A549 (cell line): Measurements from ENCODE around the gene FARP2. TPM values are rescaled to one million over a fixed set of nuclear protein-coding genes. Genes with fewer than 3 reads are reported as not detected.
A peak's percentile ranks its signal among the peaks of the same experiment; 100 is the strongest.
"Not testable (repeated sequence)": the region's sequence is repeated elsewhere in the genome, so short reads cannot be mapped to it uniquely, and the experiment has no call there.

Source experiments
- ATAC-seq, 2 experiments: fragments of 200-7000 bp in 1 of 2; fragments of >200 bp in 1 of 2; cut with Nextera tagmentation in 1 of 2; cut with Tn5 transposase in 1 of 2; 3 replicates each; pipeline versions ENCODE4 v1.8.0 to v1.9.1; 2018 to 2020; ENCODE audit warnings: mild to moderate bottlenecking in 1 of 2, moderate library complexity in 1 of 2
- CTCF ChIA-PET: fragments of 300-600 bp; sonication (Branson Sonifier 250); formaldehyde crosslinking; extraction: SDS; loops from one replicate; lab custom pipeline; 2021; ENCODE audit warnings: antibody characterized with exemption, inconsistent platforms; lab: Yijun Ruan, JAX
- POLR2A ChIA-PET: fragments of 350-600 bp; formaldehyde crosslinking; extraction: SDS; loops from one replicate; lab custom pipeline; 2021; ENCODE audit warnings: antibody characterized with exemption, inconsistent platforms; lab: Yijun Ruan, JAX
- DNase-seq, 2 experiments: peaks; one replicate each; pipeline versions ENCODE4 v3.0.0 to v3.0.0-alpha.2; 2011 to 2016; ENCODE audit warnings: low read depth in 1 of 2, low spot score in 1 of 2
- FAIRE-seq: peaks from 2 replicates; lab custom pipeline; 2011; peaks lifted over from hg19 to GRCh38; lab: Jason Lieb, UNC
- H3K27ac ChIP-seq, 2 experiments: fragments of >200 bp; sonication (Bioruptor Twin); formaldehyde crosslinking; 3 replicates each; pipeline ENCODE4 v1.5.1; 2016 to 2017
- H3K4me1 ChIP-seq: fragments of >200 bp; sonication (Bioruptor Twin); formaldehyde crosslinking; 3 replicates; pipeline ENCODE4 v1.6.1; 2016
- H3K4me2 ChIP-seq: fragments of >200 bp; sonication (Bioruptor Twin); formaldehyde crosslinking; 3 replicates; pipeline ENCODE4 v1.6.1; 2016
- H3K4me3 ChIP-seq: fragments of >200 bp; sonication (Bioruptor Twin); formaldehyde crosslinking; 3 replicates; pipeline ENCODE4 v1.5.1; 2016
- H3K9me3 ChIP-seq: fragments of >200 bp; sonication (Bioruptor Twin); formaldehyde crosslinking; 3 replicates; pipeline ENCODE4 v1.6.1; 2016
- ATOH8 ChIP-seq: fragments of 250-450 bp; sonication (Bioruptor Pico); IDR thresholded peaks from 2 replicates; pipeline ENCODE4 v1.5.0; 2020; ENCODE audit warnings: low read depth, mild to moderate bottlenecking, moderate library complexity
- CBX2 ChIP-seq: fragments of 200-600 bp; sonication (generic); IDR thresholded peaks from 2 replicates; pipeline ENCODE4 v1.6.1; 2016; ENCODE audit warnings: low read depth, mild to moderate bottlenecking, borderline replicate concordance
- CHD2 ChIP-seq: fragments of 150-350 bp; IDR thresholded peaks from 2 replicates; pipeline ENCODE4 v1.6.1; 2014; ENCODE audit warnings: low read length; ENCODE audit not compliant: partially characterized antibody
- CHD4 ChIP-seq: fragments of 200-600 bp; sonication (generic); IDR thresholded peaks from 2 replicates; pipeline ENCODE4 v1.6.1; 2016; ENCODE audit warnings: antibody characterized with exemption, mild to moderate bottlenecking, borderline replicate concordance
- EHMT2 ChIP-seq: fragments of 200-600 bp; sonication (generic); IDR thresholded peaks from 2 replicates; pipeline ENCODE4 v1.6.1; 2016; ENCODE audit warnings: antibody characterized with exemption, low read depth, mild to moderate bottlenecking, moderate library complexity
- ELK1 ChIP-seq: fragments of 150-350 bp; IDR thresholded peaks from 2 replicates; pipeline ENCODE4 v1.6.1; 2014; ENCODE audit warnings: low read depth, mild to moderate bottlenecking, low read length
- FOSB ChIP-seq: fragments of 250-450 bp; sonication (Bioruptor Pico); IDR thresholded peaks from 2 replicates; pipeline ENCODE4 v1.5.0; 2020; ENCODE audit warnings: mild to moderate bottlenecking, moderate library complexity
- GATA3 ChIP-seq: IDR thresholded peaks from 2 replicates; pipeline ENCODE4 v1.6.1; 2012; ENCODE audit warnings: borderline replicate concordance
- HEYL ChIP-seq: fragments of 250-450 bp; sonication (Bioruptor Pico); IDR thresholded peaks from 2 replicates; pipeline ENCODE4 v1.8.0; 2021; ENCODE audit warnings: mild to moderate bottlenecking, moderate library complexity
- JUN ChIP-seq, 2 experiments: fragments of >200 bp; sonication (Bioruptor Twin); formaldehyde crosslinking; IDR thresholded peaks; 2 replicates in 1 of 2; 3 replicates in 1 of 2; pipeline ENCODE4 v1.6.1; 2016 to 2017
- KDM1A ChIP-seq: fragments of 200-600 bp; sonication (generic); IDR thresholded peaks from 2 replicates; pipeline ENCODE4 v1.6.1; 2016; ENCODE audit warnings: low read depth, mild to moderate bottlenecking
- MAFK ChIP-seq: fragments of 450-650 bp; IDR thresholded peaks from 2 replicates; pipeline ENCODE4 v1.6.1; 2014; ENCODE audit not compliant: partially characterized antibody
- MAZ ChIP-seq: fragments of 150-350 bp; IDR thresholded peaks from 2 replicates; pipeline ENCODE4 v1.6.1; 2014; ENCODE audit warnings: antibody characterized with exemption, low read depth, low read length, borderline replicate concordance
- NFE2L2 ChIP-seq: fragments of 150-350 bp; conservative IDR thresholded peaks from 2 replicates; pipeline ENCODE4 v1.6.1; 2014; ENCODE audit warnings: low read length
- NPAS2 ChIP-seq: fragments of 250-450 bp; sonication (Bioruptor Pico); IDR thresholded peaks from 2 replicates; pipeline ENCODE4 v1.8.0; 2022; ENCODE audit warnings: mild to moderate bottlenecking, moderate library complexity, borderline replicate concordance
- NR3C1 ChIP-seq: fragments of >200 bp; sonication (Bioruptor Twin); formaldehyde crosslinking; IDR thresholded peaks from 3 replicates; pipeline ENCODE4 v1.6.1; 2017
- RARB ChIP-seq: fragments of 250-450 bp; sonication (Bioruptor Pico); IDR thresholded peaks from 2 replicates; pipeline ENCODE4 v1.8.0; 2021; ENCODE audit warnings: mild to moderate bottlenecking, moderate library complexity
- RFX5 ChIP-seq: fragments of 450-650 bp; IDR thresholded peaks from 2 replicates; pipeline ENCODE4 v1.7.1; 2014; ENCODE audit warnings: antibody characterized with exemption, mild to moderate bottlenecking, moderate library complexity
- RNF2 ChIP-seq: fragments of 200-600 bp; sonication (generic); IDR thresholded peaks from 2 replicates; pipeline ENCODE4 v1.6.1; 2016; ENCODE audit warnings: low read depth, mild to moderate bottlenecking, antibody characterized with exemption, moderate library complexity, borderline replicate concordance
- SMC3 ChIP-seq: fragments of >200 bp; sonication (Bioruptor Twin); formaldehyde crosslinking; IDR thresholded peaks from 3 replicates; pipeline ENCODE4 v1.6.1; 2018; ENCODE audit warnings: inconsistent platforms
- ZSCAN20 ChIP-seq: fragments of 250-450 bp; sonication (Bioruptor Pico); IDR thresholded peaks from 2 replicates; pipeline ENCODE4 v1.8.0; 2022; ENCODE audit warnings: mild to moderate bottlenecking, moderate library complexity
- WGBS: methylation state at CpG from one replicate; pipeline ENCODE4 v1.1.6; 2017; ENCODE audit errors: missing lambda C conversion rate; 5-methylcytosine and 5-hydroxymethylcytosine counted together
- polyA plus RNA-seq, 4 experiments: library from polyadenylated mRNA; depleted of rRNA in 3 of 4; stranded (reverse); fragments of >200 nt; fragmentation: RNase III in 1 of 4; extraction: RNeasy Plus Mini Kit Qiagen cat#74134 plus additional on column Dnase treatment in 1 of 4; gene quantifications; 2 replicates in 3 of 4; 3 replicates in 1 of 4; pipeline ENCODE4 v1.2.3, GENCODE V29; 2011 to 2017
- TF ChIP-seq, protein P1 (sequence below): fragments of 450-650 bp; IDR thresholded peaks from 2 replicates; pipeline ENCODE4 v1.6.1; 2014; ENCODE audit warnings: antibody characterized with exemption
- TF ChIP-seq, protein P2 (sequence below): fragments of >200 bp; sonication (Bioruptor Twin); formaldehyde crosslinking; IDR thresholded peaks from 2 replicates; pipeline ENCODE4 v1.6.1; 2016
- TF ChIP-seq, protein P3 (sequence below): IDR thresholded peaks from 2 replicates; pipeline ENCODE4 v1.6.1; 2012

The FARP2 gene
- polyA plus RNA-seq, 2 of the 4 experiments (the other 2 are of a cell fraction) = 17.0 to 29.1 TPM

DNA sequence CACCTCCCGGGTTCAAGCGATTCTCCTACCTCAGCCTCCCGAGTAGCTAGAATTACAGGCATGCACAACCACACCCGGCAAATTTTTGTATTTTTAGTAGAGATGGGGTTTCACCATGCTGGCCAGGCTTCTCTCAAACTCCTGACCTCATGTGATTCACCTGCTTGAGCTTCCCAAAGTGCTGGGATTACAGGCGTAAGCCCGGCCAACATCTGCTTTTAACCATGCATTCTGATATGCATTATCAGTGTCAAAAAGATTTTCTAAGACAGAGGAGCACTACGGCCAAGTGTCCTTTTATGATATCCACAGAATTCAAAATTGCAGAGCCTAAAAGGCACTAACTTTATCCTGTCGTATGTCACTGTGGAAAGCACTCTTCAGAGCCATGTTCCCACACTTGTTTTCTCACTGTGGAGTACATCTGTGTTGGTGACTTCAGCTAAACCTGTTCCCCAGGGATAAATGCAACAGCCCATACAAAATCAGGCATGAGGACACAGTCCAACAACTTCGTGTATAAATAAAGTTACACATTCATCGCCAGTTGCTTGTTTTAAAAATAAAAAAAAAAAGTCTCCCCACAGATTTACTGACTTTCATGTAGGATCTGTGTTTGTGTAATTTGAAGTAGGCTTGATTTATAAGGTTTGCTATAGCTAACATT, 95.9 kb downstream of the FARP2 start:
- no peaks in the 10 kb centered on the region for H3K9me3 ChIP-seq
- TF ChIP-seq CHD4 (no peak), RNF2 (no peak), ELK1 (no peak), NPAS2 (CRISPR knock-in tag) (no peak), ZSCAN20 (CRISPR knock-in tag) (no peak), CHD2 (no peak), HEYL (CRISPR knock-in tag) (no peak), KDM1A (no peak), RFX5 (no peak), NFE2L2 (no peak), MAZ (no peak)
- no peak for ATAC-seq
- FAIRE-seq = no peak
- CTCF ChIA-PET = interaction anchor here (1.4 kb wide), 1 partner anchor 19 kb away, joined by 3 read pairs; no protein-coding TSS in a partner anchor
- WGBS = 87% methylated on average over 10 of the region's 10 CpGs
- H3K4me1 ChIP-seq = no peaks in the 10 kb centered on the region
- H3K4me3 ChIP-seq = no peak overlapping the region
- no peak overlapping the region for H3K27ac ChIP-seq
- H3K4me2 ChIP-seq = no peak overlapping the region
- POLR2A ChIA-PET = no interaction called here
- no peak for DNase-seq

DNA sequence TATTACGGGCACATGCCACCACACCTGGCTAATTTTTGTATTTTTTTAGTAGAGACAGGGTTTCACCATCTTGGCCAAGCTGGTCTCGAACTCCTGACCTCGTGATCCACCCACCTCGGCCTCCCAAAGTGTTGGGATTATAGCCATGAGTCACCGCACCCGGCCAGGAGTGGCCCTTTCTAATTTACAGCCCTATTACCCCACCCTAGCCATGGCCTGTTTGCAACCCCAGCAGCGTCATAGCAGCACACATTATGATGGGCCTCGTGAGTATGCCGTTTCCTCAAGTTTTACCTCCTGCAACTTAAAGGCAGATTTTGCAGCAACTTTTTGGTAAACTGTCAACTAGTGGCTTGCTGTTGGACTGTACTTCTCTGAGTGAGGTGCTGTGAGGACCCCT, 97.8 kb downstream of the FARP2 start:
- H3K4me1 ChIP-seq, H3K4me2 ChIP-seq, H3K27ac ChIP-seq, POLR2A ChIA-PET, ATAC-seq, H3K9me3 ChIP-seq, CTCF ChIA-PET, DNase-seq, FAIRE-seq, H3K4me3 ChIP-seq: not testable (repeated sequence)
- WGBS = 92% methylated on average over 9 of the region's 9 CpGs

GRCh38 chr2:241454837-241455485, 98.9 kb downstream of the FARP2 start:
- Histone ChIP-seq H3K4me2 (no peak overlapping the region), H3K9me3 (no peaks in the 10 kb centered on the region), H3K4me1 (no peaks in the 10 kb centered on the region), H3K27ac (no peak overlapping the region), H3K4me3 (no peak overlapping the region)
- DNase-seq (no peak), ATAC-seq (no peak; a peak in 1 of 6 replicates), FAIRE-seq (no peak)
- ChIA-PET POLR2A (no interaction called here), CTCF (interaction anchor here (0.6 kb wide), 1 partner anchor 30 kb away, joined by 3 read pairs; no protein-coding TSS in a partner anchor)
- TF ChIP-seq GATA3 (no peak), MAFK (peak; percentile 93)
- 69% methylated on average over 3 of the region's 3 CpGs for WGBS

GRCh38 chr2:241456546-241456945, 100.5 kb downstream of the FARP2 start:
- ATAC-seq = peak in 1 of 2 experiments; percentile 19; a peak in 3 of 6 replicates
- Histone ChIP-seq H3K4me1 (no peaks in the 10 kb centered on the region), H3K4me3 (no peak overlapping the region), H3K9me3 (no peaks in the 10 kb centered on the region), H3K4me2 (no peak overlapping the region), H3K27ac (no peak overlapping the region)
- no peak for DNase-seq
- WGBS = 84% methylated on average over 11 of the region's 11 CpGs
- POLR2A ChIA-PET = no interaction called here
- CTCF ChIA-PET = no interaction called here
- FAIRE-seq = no peak
- no peak for TF ChIP-seq SMC3
- no peak for TF ChIP-seq ELK1
- TF ChIP-seq JUN (IDR thresholded peaks at IDR 0.05) = no peak
- TF ChIP-seq FOSB (CRISPR knock-in tag) = no peak
- TF ChIP-seq, protein P1, sequence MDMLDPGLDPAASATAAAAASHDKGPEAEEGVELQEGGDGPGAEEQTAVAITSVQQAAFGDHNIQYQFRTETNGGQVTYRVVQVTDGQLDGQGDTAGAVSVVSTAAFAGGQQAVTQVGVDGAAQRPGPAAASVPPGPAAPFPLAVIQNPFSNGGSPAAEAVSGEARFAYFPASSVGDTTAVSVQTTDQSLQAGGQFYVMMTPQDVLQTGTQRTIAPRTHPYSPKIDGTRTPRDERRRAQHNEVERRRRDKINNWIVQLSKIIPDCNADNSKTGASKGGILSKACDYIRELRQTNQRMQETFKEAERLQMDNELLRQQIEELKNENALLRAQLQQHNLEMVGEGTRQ = no peak
- TF ChIP-seq ATOH8 (CRISPR knock-in tag) = no peak
- no peak for TF ChIP-seq NR3C1
- TF ChIP-seq, protein P2, sequence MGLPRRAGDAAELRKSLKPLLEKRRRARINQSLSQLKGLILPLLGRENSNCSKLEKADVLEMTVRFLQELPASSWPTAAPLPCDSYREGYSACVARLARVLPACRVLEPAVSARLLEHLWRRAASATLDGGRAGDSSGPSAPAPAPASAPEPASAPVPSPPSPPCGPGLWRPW = no peak
- no peak for TF ChIP-seq RARB (CRISPR knock-in tag)
- TF ChIP-seq NFE2L2 = no peak
- TF ChIP-seq CBX2 = no peak
- TF ChIP-seq EHMT2 = no peak
- TF ChIP-seq CHD4 = no peak
- no peak for TF ChIP-seq RNF2
- TF ChIP-seq, protein P3, sequence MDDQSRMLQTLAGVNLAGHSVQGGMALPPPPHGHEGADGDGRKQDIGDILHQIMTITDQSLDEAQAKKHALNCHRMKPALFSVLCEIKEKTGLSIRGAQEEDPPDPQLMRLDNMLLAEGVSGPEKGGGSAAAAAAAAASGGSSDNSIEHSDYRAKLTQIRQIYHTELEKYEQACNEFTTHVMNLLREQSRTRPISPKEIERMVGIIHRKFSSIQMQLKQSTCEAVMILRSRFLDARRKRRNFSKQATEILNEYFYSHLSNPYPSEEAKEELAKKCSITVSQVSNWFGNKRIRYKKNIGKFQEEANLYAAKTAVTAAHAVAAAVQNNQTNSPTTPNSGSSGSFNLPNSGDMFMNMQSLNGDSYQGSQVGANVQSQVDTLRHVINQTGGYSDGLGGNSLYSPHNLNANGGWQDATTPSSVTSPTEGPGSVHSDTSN = no peak
